NCI-H2029 (cell line): ENCODE measurements around the gene SASH3.

Source experiments
- DNase-seq: peaks from one replicate; lab custom pipeline; 2025; lab: John Stamatoyannopoulos, UW

SASH3 gene

GRCh38 chrX:129808829-129809796, 29.4 kb downstream of the SASH3 start:
- no peak for DNase-seq

DNA sequence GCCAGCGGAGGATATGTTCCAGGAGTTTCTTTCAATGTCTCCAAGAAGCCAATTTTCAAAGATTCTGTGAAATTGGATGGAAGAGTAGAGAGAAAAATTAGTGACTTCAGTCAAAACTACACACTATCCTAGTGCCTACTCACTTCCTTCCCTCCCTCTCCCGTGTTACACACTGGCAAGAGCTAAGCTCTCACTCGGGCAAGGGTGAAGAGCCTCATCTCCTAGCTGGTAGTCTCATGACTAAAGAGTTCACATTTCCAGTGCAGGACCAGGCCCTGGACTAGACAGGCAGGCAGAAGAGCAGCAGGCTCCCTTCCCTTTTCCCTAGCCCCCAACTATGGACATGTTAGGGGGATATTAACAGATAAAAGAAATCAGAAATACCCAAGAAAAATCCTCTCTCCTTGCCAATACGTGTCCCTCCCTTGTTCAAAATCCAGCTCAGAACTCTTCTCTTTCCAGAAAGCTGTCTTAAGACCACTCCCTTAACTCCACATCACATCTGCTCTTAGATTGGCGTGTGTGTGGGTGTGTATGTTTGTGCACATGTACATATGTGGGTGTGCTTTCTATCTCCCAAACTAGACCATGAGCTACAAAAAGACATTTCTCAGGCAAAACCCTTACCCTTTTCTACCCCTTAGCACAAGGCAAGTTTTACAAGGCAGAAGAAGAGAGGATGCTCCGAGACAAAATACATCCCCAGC, 34.1 kb downstream of the SASH3 start:
- DNase-seq: no peak

DNA sequence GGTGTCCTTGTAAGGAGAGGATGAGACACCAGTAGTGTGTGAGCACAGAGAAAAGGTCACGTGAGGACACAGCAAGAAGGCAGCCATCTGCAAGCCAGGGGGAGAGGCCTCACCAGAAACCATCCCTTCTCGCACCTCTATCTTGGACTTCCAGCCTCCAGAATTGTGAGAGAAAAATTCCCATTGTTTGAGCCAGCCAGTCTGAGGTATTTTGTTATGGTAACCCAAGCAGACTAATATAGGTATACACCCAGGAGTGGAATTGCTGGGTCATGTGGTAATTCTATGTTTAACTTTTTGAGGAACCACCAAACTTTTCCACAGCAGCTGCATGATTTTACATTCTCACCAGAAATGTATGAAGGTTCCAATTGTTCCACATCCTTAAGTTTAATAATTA, 38.4 kb downstream of the SASH3 start:
- DNase-seq: no peak

- DNase-seq: peak; percentile 15
Measured at GRCh38 chrX:129823115-129823514, 43.4 kb downstream of the SASH3 start.

DNA sequence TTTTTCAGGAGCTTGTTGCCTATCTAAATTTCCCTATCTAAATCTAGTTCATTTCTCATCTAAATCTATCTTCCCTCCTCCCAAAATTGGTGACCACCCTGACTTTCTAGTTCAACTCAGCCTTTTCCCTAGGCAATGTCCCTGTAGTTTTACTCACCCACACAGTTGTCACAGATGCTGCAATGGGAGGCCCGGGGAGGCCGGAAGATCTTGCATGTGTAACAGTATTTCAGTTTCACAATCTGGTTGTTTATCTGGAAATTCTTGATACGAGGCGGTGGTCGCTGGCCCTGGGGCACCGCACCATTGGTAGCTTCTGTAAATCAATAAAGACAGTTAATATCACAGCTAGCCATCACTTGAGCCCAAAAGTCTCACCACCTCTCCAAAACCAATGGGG, 43.8 kb downstream of the SASH3 start:
- DNase-seq: no peak

DNA sequence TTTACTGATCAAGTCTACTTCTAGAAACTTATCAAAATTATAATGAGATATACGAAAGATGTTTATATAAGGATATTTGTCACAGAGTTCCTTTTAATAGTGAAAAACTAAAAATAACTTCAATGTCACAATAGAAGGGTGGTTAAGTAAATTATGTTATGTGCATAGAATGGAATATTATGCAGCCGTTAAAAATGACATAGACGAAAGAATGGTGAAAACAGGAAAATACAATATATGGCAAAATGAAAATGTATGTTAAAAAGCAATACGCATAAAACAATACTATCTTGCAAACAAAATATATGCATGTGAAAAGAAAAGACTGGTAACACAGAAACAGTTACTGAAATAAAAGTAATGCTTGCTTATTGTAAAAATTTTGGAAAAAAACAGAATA, 44.9 kb downstream of the SASH3 start:
- DNase-seq: no peak

GRCh38 chrX:129825746-129826505, 46.2 kb downstream of the SASH3 start:
- no peak for DNase-seq

GRCh38 chrX:129830494-129830893, 50.7 kb downstream of the SASH3 start:
- DNase-seq: no peak

GRCh38 chrX:129831091-129831885, 51.5 kb downstream of the SASH3 start:
- peak; percentile 63 for DNase-seq

- no peak for DNase-seq
Measured at GRCh38 chrX:129833153-129833990, 53.6 kb downstream of the SASH3 start.

DNA sequence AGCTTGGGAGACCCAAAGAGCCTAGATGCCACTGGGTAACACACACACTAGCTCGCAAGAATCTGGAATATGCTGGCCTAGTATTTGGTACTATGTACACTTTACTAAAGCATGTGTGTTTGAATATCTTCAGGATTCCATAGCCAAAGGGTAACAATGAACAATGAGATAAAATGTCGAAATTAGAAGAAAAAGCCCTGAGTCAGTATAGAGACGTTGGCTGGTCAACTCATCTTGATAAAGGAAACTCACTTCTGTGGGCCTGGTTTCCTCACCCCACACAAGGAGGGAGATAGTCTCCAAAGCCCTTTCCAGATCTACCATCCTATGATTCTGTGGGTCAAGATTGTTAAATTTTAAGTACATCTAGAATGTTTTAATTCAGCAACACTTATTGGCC, 57.1 kb downstream of the SASH3 start:
- DNase-seq: no peak

- no peak for DNase-seq
Measured at GRCh38 chrX:129840344-129840743, 60.6 kb downstream of the SASH3 start.

- no peak for DNase-seq
Measured at GRCh38 chrX:129842510-129843208, 62.9 kb downstream of the SASH3 start.

DNA sequence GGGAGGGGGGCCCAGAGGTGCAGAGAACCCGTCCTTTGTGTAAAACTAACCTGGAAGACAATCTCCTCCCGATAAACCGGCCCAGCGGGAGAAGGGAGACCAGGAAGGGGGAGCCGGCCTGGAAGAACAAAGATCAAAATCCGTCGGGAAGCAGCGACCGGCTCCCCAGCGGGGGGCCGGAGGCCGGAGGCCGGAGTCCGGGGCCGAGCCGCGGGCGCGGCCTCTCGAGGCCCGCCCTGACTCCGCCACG, 63.4 kb downstream of the SASH3 start:
- DNase-seq: no peak

DNA sequence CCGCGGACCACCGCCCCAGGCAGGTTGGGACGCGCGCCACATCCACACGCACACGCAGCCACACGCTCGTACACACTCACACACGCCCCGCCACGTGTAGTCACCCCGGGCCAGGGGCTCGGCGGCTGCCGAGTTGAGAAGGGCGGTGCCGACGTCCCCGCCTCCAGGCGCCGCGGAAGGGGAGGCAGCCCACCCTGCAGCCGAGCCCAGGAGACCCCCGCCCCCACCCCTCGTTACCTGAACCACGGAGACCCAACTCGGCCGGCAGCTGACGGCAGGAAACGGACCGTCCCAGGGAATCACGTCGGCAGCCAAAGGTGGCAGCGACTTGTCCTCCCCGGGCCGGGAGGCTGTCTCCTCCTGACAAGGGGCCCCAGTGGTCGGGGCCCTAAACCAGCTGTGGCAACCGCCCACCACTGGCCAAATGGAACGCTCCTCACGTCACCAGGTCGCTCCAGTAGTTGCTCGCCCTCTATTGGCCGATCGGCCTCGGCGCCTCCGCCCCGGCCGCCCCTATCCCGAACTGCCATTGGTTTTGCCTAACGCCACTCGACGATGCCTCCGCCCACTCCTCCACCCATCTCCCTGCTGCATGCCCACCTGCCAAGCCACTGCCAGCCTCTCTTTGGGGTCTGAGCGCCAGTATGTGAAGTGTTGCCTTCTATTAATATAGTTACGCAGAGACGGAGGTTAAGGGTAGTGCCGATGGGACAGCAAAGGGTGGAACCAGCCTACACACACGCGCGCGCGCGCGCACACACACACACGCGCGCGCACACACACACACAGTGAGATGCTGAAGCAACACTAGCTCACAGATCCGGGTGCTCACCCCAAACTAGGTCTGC, 63.9 kb downstream of the SASH3 start, which contains the start of gene ZDHHC9:
Gene ZDHHC9 (minus strand): TSS at position 428 of the 848 bp plus-strand sequence. CDS start 1,941 bp downstream, outside the sequence.
- DNase-seq: peak; percentile 74
